HL-60 (cell line): Measurements from ENCODE around the gene PIGH.
"Not testable (repeated sequence)": the region's sequence is repeated elsewhere in the genome, so short reads cannot be mapped to it uniquely, and the experiment has no call there.

Source experiments
- DNase-seq, 2 experiments: peaks; one replicate each; pipeline ENCODE4 v3.0.0-alpha.2; 2010 to 2020; ENCODE audit warnings: low read depth in 1 of 2, low spot score in 1 of 2
- H3K27ac ChIP-seq: fragments of 250-450 bp; sonication (Bioruptor Pico); replicated peaks from 2 replicates; pipeline ENCODE4 v1.5.1; 2020; ENCODE audit warnings: mild to moderate bottlenecking, moderate library complexity
- H3K27me3 ChIP-seq: fragments of 250-450 bp; sonication (Bioruptor Pico); 2 replicates; pipeline ENCODE4 v1.5.1; 2021; ENCODE audit warnings: mild to moderate bottlenecking, moderate library complexity; ENCODE audit not compliant: insufficient read depth, poor library complexity, severe bottlenecking
- H3K4me3 ChIP-seq: replicated peaks from 2 replicates; pipeline ENCODE4 v1.5.1; 2011; ENCODE audit warnings: mild to moderate bottlenecking, control low read depth, low read length; ENCODE audit not compliant: insufficient read depth
- GABPA ChIP-seq: IDR thresholded peaks from 2 replicates; pipeline ENCODE4 v1.6.1; 2012; ENCODE audit warnings: low read depth
- POLR2AphosphoS5 ChIP-seq: IDR thresholded peaks from 2 replicates; pipeline ENCODE4 v1.6.1; 2012; ENCODE audit warnings: low read depth
- REST ChIP-seq: IDR thresholded peaks from 2 replicates; pipeline ENCODE4 v1.6.1; 2012; ENCODE audit warnings: low read depth; ENCODE audit not compliant: insufficient replicate concordance
- SPI1 ChIP-seq: IDR thresholded peaks from 2 replicates; pipeline ENCODE4 v1.6.1; 2012; ENCODE audit warnings: low read depth, mild to moderate bottlenecking, borderline replicate concordance
- TF ChIP-seq, protein P1 (sequence below): IDR thresholded peaks from one replicate; pipeline ENCODE4 v1.5.1; 2011; ENCODE audit warnings: low read length, control low read depth, inconsistent platforms; ENCODE audit not compliant: insufficient read depth

The PIGH gene

DNA sequence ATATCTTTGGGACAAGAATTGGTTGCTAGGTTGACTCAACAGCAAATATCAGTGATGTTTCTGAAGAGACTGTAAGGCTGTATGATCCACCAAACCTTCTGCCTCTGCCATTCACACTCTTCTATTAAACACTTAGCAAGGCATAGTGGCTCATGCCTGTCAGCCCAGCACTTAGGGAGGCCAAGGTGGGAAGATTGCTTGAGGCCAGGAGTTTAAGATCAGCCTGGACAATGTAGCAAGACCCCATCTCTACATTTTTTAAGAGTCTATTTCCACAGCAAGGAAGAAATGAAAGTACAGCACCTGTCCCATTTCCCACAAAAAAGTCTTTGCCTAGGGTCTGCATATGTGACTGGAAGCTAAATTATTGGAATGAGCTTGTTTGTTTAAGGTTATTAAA lies 27.5 kb upstream of the PIGH start:
- DNase-seq, result no peak
- TF ChIP-seq SPI1 (no peak), REST (no peak), GABPA (no peak), POLR2AphosphoS5 (no peak)
- TF ChIP-seq, protein P1, sequence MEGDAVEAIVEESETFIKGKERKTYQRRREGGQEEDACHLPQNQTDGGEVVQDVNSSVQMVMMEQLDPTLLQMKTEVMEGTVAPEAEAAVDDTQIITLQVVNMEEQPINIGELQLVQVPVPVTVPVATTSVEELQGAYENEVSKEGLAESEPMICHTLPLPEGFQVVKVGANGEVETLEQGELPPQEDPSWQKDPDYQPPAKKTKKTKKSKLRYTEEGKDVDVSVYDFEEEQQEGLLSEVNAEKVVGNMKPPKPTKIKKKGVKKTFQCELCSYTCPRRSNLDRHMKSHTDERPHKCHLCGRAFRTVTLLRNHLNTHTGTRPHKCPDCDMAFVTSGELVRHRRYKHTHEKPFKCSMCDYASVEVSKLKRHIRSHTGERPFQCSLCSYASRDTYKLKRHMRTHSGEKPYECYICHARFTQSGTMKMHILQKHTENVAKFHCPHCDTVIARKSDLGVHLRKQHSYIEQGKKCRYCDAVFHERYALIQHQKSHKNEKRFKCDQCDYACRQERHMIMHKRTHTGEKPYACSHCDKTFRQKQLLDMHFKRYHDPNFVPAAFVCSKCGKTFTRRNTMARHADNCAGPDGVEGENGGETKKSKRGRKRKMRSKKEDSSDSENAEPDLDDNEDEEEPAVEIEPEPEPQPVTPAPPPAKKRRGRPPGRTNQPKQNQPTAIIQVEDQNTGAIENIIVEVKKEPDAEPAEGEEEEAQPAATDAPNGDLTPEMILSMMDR, result no peak
- no peak overlapping the region for H3K4me3 ChIP-seq
- H3K27me3 ChIP-seq, result no peaks in the 10 kb centered on the region
- H3K27ac ChIP-seq, result no peak overlapping the region

- not testable (repeated sequence) for H3K27ac ChIP-seq, H3K27me3 ChIP-seq, H3K4me3 ChIP-seq, DNase-seq
Measured at GRCh38 chr14:67626131-67626530, 26.1 kb upstream of the PIGH start.

DNA sequence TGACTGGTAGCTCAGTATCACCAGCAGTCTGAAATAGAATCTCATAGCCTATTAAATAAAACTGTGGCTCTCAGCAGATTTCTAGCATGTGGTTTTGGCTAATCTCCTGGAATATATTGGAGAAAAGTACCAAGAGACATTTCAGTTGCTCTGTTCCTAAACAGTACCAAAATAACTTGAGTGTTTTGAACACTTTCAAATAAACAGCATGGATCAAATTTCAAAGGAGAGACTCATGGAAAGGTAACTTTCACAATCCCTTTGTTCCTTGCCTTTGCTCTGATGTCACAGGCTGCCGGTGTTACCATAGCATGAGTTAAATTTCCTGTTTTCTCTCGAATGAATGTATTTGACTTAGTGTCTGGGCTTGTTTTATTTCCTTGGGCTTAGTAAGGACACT lies 23.0 kb upstream of the PIGH start:
- Histone ChIP-seq H3K4me3 (no peak overlapping the region), H3K27ac (no peak overlapping the region), H3K27me3 (no peaks in the 10 kb centered on the region)
- TF ChIP-seq, protein P1, result no peak
- TF ChIP-seq REST (no peak), POLR2AphosphoS5 (no peak), GABPA (no peak), SPI1 (no peak)
- DNase-seq, result no peak

DNA sequence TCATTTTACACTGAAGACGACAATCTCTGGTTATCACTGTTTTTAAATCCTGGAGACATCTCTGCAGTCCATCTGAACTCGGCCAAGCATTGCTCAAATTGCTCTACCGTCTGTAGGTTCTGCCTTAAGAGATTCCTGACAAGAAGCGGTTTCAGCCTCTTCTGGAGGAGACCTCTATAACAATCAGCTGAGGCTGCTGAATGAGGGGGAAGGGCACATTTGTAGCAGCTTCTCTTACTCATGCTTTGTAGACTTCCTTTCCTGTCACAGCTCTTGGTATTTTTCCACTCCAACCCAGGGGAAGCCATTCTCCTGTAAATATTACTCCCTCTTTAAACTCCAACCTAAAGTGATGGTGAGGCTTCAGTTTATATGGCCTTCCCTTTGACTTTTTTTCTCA lies 22.6 kb upstream of the PIGH start:
- no peaks in the 10 kb centered on the region for H3K27me3 ChIP-seq
- H3K27ac ChIP-seq, result no peak overlapping the region
- TF ChIP-seq POLR2AphosphoS5 (no peak), GABPA (no peak), SPI1 (no peak), REST (no peak)
- TF ChIP-seq, protein P1, result no peak
- DNase-seq, result no peak
- no peak overlapping the region for H3K4me3 ChIP-seq
